OCI-LY3 (cell line): ENCODE data around the gene BHLHE41.

Source experiments
- H2AFZ ChIP-seq: fragments of 200-600, 300-600 bp; shearing (Covaris generic); 2 replicates; pipeline ENCODE4 v1.6.0; 2014; ENCODE audit warnings: antibody characterized with exemption, low read depth, low read length
- H3K27ac ChIP-seq: fragments of 200-600, 300-600 bp; sonication (generic); 2 replicates; pipeline ENCODE4 v1.5.1; 2014; ENCODE audit warnings: mild to moderate bottlenecking, low read length, moderate library complexity, mixed read lengths
- H3K27me3 ChIP-seq: fragments of 200-600, 300-600 bp; sonication (generic); 2 replicates; pipeline ENCODE4 v1.6.1; 2014; ENCODE audit warnings: low read depth, low read length, mixed read lengths
- H3K36me3 ChIP-seq: fragments of 200-600, 300-600 bp; sonication (generic); replicated peaks from 2 replicates; pipeline ENCODE3; 2014; ENCODE audit warnings: low read depth, low read length, mixed read lengths
- H3K4me1 ChIP-seq: fragments of 300-600, 200-600 bp; sonication (generic); 2 replicates; pipeline ENCODE4 v1.6.1; 2014; ENCODE audit warnings: low read length, mixed read lengths
- H3K4me2 ChIP-seq: fragments of 200-600, 300-600 bp; sonication (generic); 2 replicates; pipeline ENCODE4 v1.6.1; 2014; ENCODE audit warnings: low read length, mixed read lengths
- H3K4me3 ChIP-seq: fragments of 300-600, 200-600 bp; sonication (generic); 2 replicates; pipeline ENCODE4 v1.5.1; 2014; ENCODE audit warnings: antibody characterized with exemption, mild to moderate bottlenecking, low read length, moderate library complexity
- H3K79me2 ChIP-seq: fragments of 300-600, 200-600 bp; shearing (Covaris generic); 2 replicates; pipeline ENCODE4 v1.6.1; 2014; ENCODE audit warnings: mild to moderate bottlenecking, low read length, mixed read lengths
- H3K9ac ChIP-seq: fragments of 300-600, 200-600 bp; shearing (Covaris generic); 2 replicates; pipeline ENCODE4 v1.6.0; 2014; ENCODE audit warnings: mild to moderate bottlenecking, low read length, moderate library complexity
- H3K9me3 ChIP-seq: fragments of 200-600, 300-600 bp; shearing (Covaris generic); 2 replicates; pipeline ENCODE4 v1.6.1; 2014; ENCODE audit warnings: low read length, mixed read lengths; ENCODE audit not compliant: insufficient read depth
- H4K20me1 ChIP-seq: fragments of 200-600, 300-600 bp; sonication (generic); 2 replicates; pipeline ENCODE4 v1.6.1; 2016; ENCODE audit warnings: low read length, mixed read lengths; ENCODE audit not compliant: insufficient read depth
- CTCF ChIP-seq: fragments of 200-600, 300-600 bp; sonication (generic); IDR thresholded peaks from 2 replicates; pipeline ENCODE4 v1.5.1; 2014; ENCODE audit warnings: antibody characterized with exemption, low read length, low read depth
- EZH2phosphoT487 ChIP-seq: fragments of 200-600 bp; shearing (Covaris generic); IDR thresholded peaks from 2 replicates; pipeline ENCODE4 v1.6.1; 2018; ENCODE audit warnings: antibody characterized with exemption, mixed run types, low read depth

Gene BHLHE41

GRCh38 chr12:26102953-26103352 lies 21.9 kb downstream of the BHLHE41 start:
- no peaks in the 10 kb centered on the region for H3K9me3 ChIP-seq
- H3K9ac ChIP-seq = no peak overlapping the region
- no peak overlapping the region for H3K4me2 ChIP-seq
- no peaks in the 10 kb centered on the region for H3K36me3 ChIP-seq
- no peaks in the 10 kb centered on the region for H4K20me1 ChIP-seq
- no peaks in the 10 kb centered on the region for H3K79me2 ChIP-seq
- no peaks in the 10 kb centered on the region for H3K4me1 ChIP-seq
- no peak for TF ChIP-seq CTCF
- TF ChIP-seq EZH2phosphoT487 = no peak
- H3K4me3 ChIP-seq = no peak overlapping the region
- no peak overlapping the region for H2AFZ ChIP-seq
- peaks cover 27% of the 10 kb centered on the region for H3K27me3 ChIP-seq
- H3K27ac ChIP-seq = no peak overlapping the region

GRCh38 chr12:26101763-26102162 lies 23.1 kb downstream of the BHLHE41 start:
- no peaks in the 10 kb centered on the region for H3K36me3 ChIP-seq
- peaks cover 7% of the 10 kb centered on the region for H3K4me1 ChIP-seq
- no peaks in the 10 kb centered on the region for H3K9me3 ChIP-seq
- no peak overlapping the region for H3K4me3 ChIP-seq
- H3K9ac ChIP-seq = no peak overlapping the region
- H3K79me2 ChIP-seq = no peaks in the 10 kb centered on the region
- H2AFZ ChIP-seq = no peak overlapping the region
- TF ChIP-seq EZH2phosphoT487 (no peak), CTCF (no peak)
- H3K4me2 ChIP-seq = no peak overlapping the region
- peaks cover 28% of the 10 kb centered on the region for H3K27me3 ChIP-seq
- H3K27ac ChIP-seq = no peak overlapping the region
- no peaks in the 10 kb centered on the region for H4K20me1 ChIP-seq

GRCh38 chr12:26101350-26101734 lies 23.5 kb downstream of the BHLHE41 start:
- TF ChIP-seq EZH2phosphoT487 (no peak), CTCF (no peak)
- no peak overlapping the region for H3K27ac ChIP-seq

GRCh38 chr12:26100666-26101349 lies 24.0 kb downstream of the BHLHE41 start:
- no peak overlapping the region for H2AFZ ChIP-seq
- no peak overlapping the region for H3K9ac ChIP-seq
- H3K4me1 ChIP-seq = peaks cover 10% of the 10 kb centered on the region
- H3K79me2 ChIP-seq = no peaks in the 10 kb centered on the region
- H3K4me2 ChIP-seq = no peak overlapping the region
- H3K9me3 ChIP-seq = no peaks in the 10 kb centered on the region
- TF ChIP-seq EZH2phosphoT487 (no peak), CTCF (no peak)
- peaks cover 25% of the 10 kb centered on the region for H3K27me3 ChIP-seq
- no peaks in the 10 kb centered on the region for H4K20me1 ChIP-seq
- no peak overlapping the region for H3K4me3 ChIP-seq
- H3K36me3 ChIP-seq = no peaks in the 10 kb centered on the region
- H3K27ac ChIP-seq = no peak overlapping the region

More at GRCh38 chr12:26101350-26101734, 23.5 kb downstream of the BHLHE41 start:
- Histone ChIP-seq H3K4me2 (no peak overlapping the region), H3K79me2 (no peaks in the 10 kb centered on the region), H3K9ac (no peak overlapping the region), H3K4me1 (peaks cover 10% of the 10 kb centered on the region), H3K27me3 (peaks cover 26% of the 10 kb centered on the region), H4K20me1 (no peaks in the 10 kb centered on the region), H3K36me3 (no peaks in the 10 kb centered on the region), H2AFZ (no peak overlapping the region), H3K4me3 (no peak overlapping the region), H3K9me3 (no peaks in the 10 kb centered on the region)
